Panc1 (cell line): ENCODE results near the gene ZFYVE28.

Experiments used
- CTCF ChIP-seq: fragments of 450-650 bp; IDR thresholded peaks from 2 replicates; pipeline ENCODE4 v1.5.1; 2017; ENCODE audit warnings: mild to moderate bottlenecking
- POLR2AphosphoS5 ChIP-seq: IDR thresholded peaks from 2 replicates; pipeline ENCODE4 v1.6.1; 2012; ENCODE audit warnings: mild to moderate bottlenecking, low read depth, low read length, moderate library complexity
- REST ChIP-seq, 2 experiments: IDR thresholded peaks; 2 replicates each; pipeline ENCODE4 v1.6.1; 2011 to 2012; ENCODE audit warnings: low read depth in 2 of 2, control low read depth in 1 of 2, low read length in 1 of 2, mild to moderate bottlenecking in 1 of 2, moderate library complexity in 1 of 2; ENCODE audit not compliant: insufficient read depth in 1 of 2

- TF ChIP-seq REST (IDR thresholded peaks at IDR 0.05; ENCODE audit: insufficient read depth in 1 of 2, low read depth in 2 of 2, low read length in 1 of 2) (no peak), CTCF (no peak), POLR2AphosphoS5 (no peak)
These were observed 174.6 kb downstream of the ZFYVE28 start for GRCh38 chr4:2243681-2244380.
